ENCODE data around the gene GPBAR1.

GRCh38 chr2:218294430-218295022 lies 33.7 kb downstream of the GPBAR1 start:
- TF ChIP-seq CTCF (conservative IDR thresholded peaks at IDR 0.05; ENCODE audit: low read depth, low read length) (no peak), EZH2 (IDR thresholded peaks at IDR 0.05; ENCODE audit: borderline replicate concordance, low read depth, low read length, poor library complexity, severe bottlenecking) (no peak)

All from A673 (cell line).